Ectodermal cell (in vitro differentiated cells): ENCODE measurements around the gene TTLL11.
"Not testable (repeated sequence)": the region's sequence is repeated elsewhere in the genome, so short reads cannot be mapped to it uniquely, and the experiment has no call there.

Experiments
- H3K27ac ChIP-seq: 2 replicates; pipeline ENCODE4 v1.7.0; 2013; ENCODE audit warnings: mild to moderate bottlenecking, low read depth, low read length; ENCODE audit not compliant: insufficient read depth, poor library complexity, severe bottlenecking
- H3K27me3 ChIP-seq: 2 replicates; pipeline ENCODE4 v1.7.0; 2013; ENCODE audit warnings: mild to moderate bottlenecking, low read length; ENCODE audit not compliant: insufficient read depth, control insufficient read depth, poor library complexity, severe bottlenecking
- H3K36me3 ChIP-seq: one replicate; pipeline ENCODE4 v1.7.0; 2013; ENCODE audit warnings: low read length; ENCODE audit not compliant: control insufficient read depth, insufficient read depth
- H3K4me1 ChIP-seq: one replicate; pipeline ENCODE4 v1.7.0; 2013; ENCODE audit warnings: low read length; ENCODE audit not compliant: control insufficient read depth, insufficient read depth
- H3K4me3 ChIP-seq: 2 replicates; pipeline ENCODE4 v1.7.0; 2013; ENCODE audit warnings: low read depth, low read length, control low read depth; ENCODE audit not compliant: insufficient read depth
- H3K9me3 ChIP-seq: 2 replicates; pipeline ENCODE4 v1.7.0; 2013; ENCODE audit warnings: mild to moderate bottlenecking, low read length, moderate library complexity; ENCODE audit not compliant: control insufficient read depth
- WGBS, 2 experiments: methylation state at CpG; one replicate each; pipeline ENCODE4 v1.1.7; 2013; ENCODE audit warnings: missing lambda C conversion rate in 2 of 2; 5-methylcytosine and 5-hydroxymethylcytosine counted together

Gene TTLL11

GRCh38 chr9:121991307-121991661 is 101.8 kb downstream of the TTLL11 start:
- no peaks in the 10 kb centered on the region for H3K36me3 ChIP-seq
- WGBS, 2 experiments: 88 to 93% methylated on average over 4 of the region's 4 CpGs
- peaks cover 13% of the 10 kb centered on the region for H3K27me3 ChIP-seq
- H3K4me3 ChIP-seq: no peak overlapping the region
- no peaks in the 10 kb centered on the region for H3K4me1 ChIP-seq
- H3K9me3 ChIP-seq: no peaks in the 10 kb centered on the region
- H3K27ac ChIP-seq: no peak overlapping the region

- no peaks in the 10 kb centered on the region for H3K9me3 ChIP-seq
- H3K4me3 ChIP-seq: no peak overlapping the region
- peaks cover 13% of the 10 kb centered on the region for H3K27me3 ChIP-seq
- no peaks in the 10 kb centered on the region for H3K36me3 ChIP-seq
- H3K4me1 ChIP-seq: no peaks in the 10 kb centered on the region
- no peak overlapping the region for H3K27ac ChIP-seq
- 87 to 90% methylated on average over 9 of the region's 9 CpGs for WGBS, 2 experiments
Observed at GRCh38 chr9:121990600-121991306, 102.4 kb downstream of the TTLL11 start.

GRCh38 chr9:121989010-121989409 is 104.1 kb downstream of the TTLL11 start:
- WGBS, 2 experiments: 31 to 33% methylated on average over 13 of the region's 13 CpGs
- H3K4me1 ChIP-seq: no peaks in the 10 kb centered on the region
- peaks cover 13% of the 10 kb centered on the region for H3K27me3 ChIP-seq
- H3K36me3 ChIP-seq: no peaks in the 10 kb centered on the region
- no peaks in the 10 kb centered on the region for H3K9me3 ChIP-seq
- H3K4me3 ChIP-seq: no peak overlapping the region
- no peak overlapping the region for H3K27ac ChIP-seq

GRCh38 chr9:121987314-121987713 is 105.8 kb downstream of the TTLL11 start:
- H3K4me3 ChIP-seq: no peak overlapping the region
- H3K27ac ChIP-seq: no peak overlapping the region
- no peaks in the 10 kb centered on the region for H3K4me1 ChIP-seq
- H3K36me3 ChIP-seq: no peaks in the 10 kb centered on the region
- no peaks in the 10 kb centered on the region for H3K9me3 ChIP-seq
- H3K27me3 ChIP-seq: peaks cover 12% of the 10 kb centered on the region
- WGBS, 2 experiments: 90% methylated on average over 7 of the region's 7 CpGs

- Histone ChIP-seq H3K4me3 (no peak overlapping the region), H3K4me1 (no peaks in the 10 kb centered on the region), H3K27ac (no peak overlapping the region), H3K36me3 (no peaks in the 10 kb centered on the region), H3K27me3 (peaks cover 4% of the 10 kb centered on the region), H3K9me3 (no peaks in the 10 kb centered on the region)
- WGBS, 2 experiments: 87 to 90% methylated on average over 14 of the region's 14 CpGs
Observed at GRCh38 chr9:121985792-121986494, 107.2 kb downstream of the TTLL11 start.

GRCh38 chr9:121984726-121985402 is 108.2 kb downstream of the TTLL11 start:
- WGBS, 2 experiments: 93 to 95% methylated on average over 7 of the region's 7 CpGs
- H3K27ac ChIP-seq: no peak overlapping the region

GRCh38 chr9:121983736-121984135 is 109.4 kb downstream of the TTLL11 start:
- Histone ChIP-seq H3K4me1 (no peaks in the 10 kb centered on the region), H3K4me3 (no peak overlapping the region), H3K27me3 (no peaks in the 10 kb centered on the region), H3K36me3 (no peaks in the 10 kb centered on the region), H3K9me3 (no peaks in the 10 kb centered on the region), H3K27ac (no peak overlapping the region)
- 89 to 92% methylated on average over 2 of the region's 2 CpGs for WGBS, 2 experiments

More at GRCh38 chr9:121984726-121985402, 108.2 kb downstream of the TTLL11 start:
- Histone ChIP-seq H3K4me3 (no peak overlapping the region), H3K27me3 (peaks cover 4% of the 10 kb centered on the region), H3K9me3 (no peaks in the 10 kb centered on the region), H3K4me1 (no peaks in the 10 kb centered on the region), H3K36me3 (no peaks in the 10 kb centered on the region)

GRCh38 chr9:121981118-121981883 is 111.8 kb downstream of the TTLL11 start:
- Histone ChIP-seq H3K27ac (no peak overlapping the region), H3K9me3 (no peaks in the 10 kb centered on the region), H3K27me3 (no peaks in the 10 kb centered on the region), H3K36me3 (no peaks in the 10 kb centered on the region), H3K4me3 (no peak overlapping the region), H3K4me1 (no peaks in the 10 kb centered on the region)
- WGBS, 2 experiments: 89 to 91% methylated on average over 5 of the region's 5 CpGs

- not testable (repeated sequence) for H3K4me1 ChIP-seq, H3K36me3 ChIP-seq, H3K27me3 ChIP-seq, H3K9me3 ChIP-seq, H3K4me3 ChIP-seq, H3K27ac ChIP-seq
- 89 to 93% methylated on average over 1 of the region's 1 CpG for WGBS, 2 experiments
Observed at GRCh38 chr9:121980665-121981064, 112.4 kb downstream of the TTLL11 start.

- WGBS, 2 experiments: 91 to 93% methylated on average over 1 of the region's 1 CpG
- H3K27me3 ChIP-seq: no peaks in the 10 kb centered on the region
- H3K4me3 ChIP-seq: no peak overlapping the region
- no peaks in the 10 kb centered on the region for H3K9me3 ChIP-seq
- H3K27ac ChIP-seq: no peak overlapping the region
- no peaks in the 10 kb centered on the region for H3K36me3 ChIP-seq
- H3K4me1 ChIP-seq: no peaks in the 10 kb centered on the region
Observed at GRCh38 chr9:121979736-121980135, 113.4 kb downstream of the TTLL11 start.
